HS-5 (cell line): ENCODE measurements around the gene SCGN.

Experiments used
- DNase-seq: peaks from one replicate; pipeline ENCODE4 v3.0.0-alpha.2; 2012; ENCODE audit warnings: low read depth

Gene SCGN

GRCh38 chr6:25652007-25652515, at the start of gene SCGN:
Gene SCGN (plus strand): TSS chr6:25652215. CDS start chr6:25652404, 189 bp downstream.
- DNase-seq = no peak

GRCh38 chr6:25602674-25602982, 49.4 kb upstream of the SCGN start:
- DNase-seq = no peak

GRCh38 chr6:25603251-25603650, 48.8 kb upstream of the SCGN start:
- no peak for DNase-seq

- DNase-seq = no peak
Measured at GRCh38 chr6:25606151-25606550, 45.9 kb upstream of the SCGN start.

GRCh38 chr6:25608558-25609174, 43.3 kb upstream of the SCGN start:
- DNase-seq = no peak

- DNase-seq = no peak
Measured at GRCh38 chr6:25612666-25613065, 39.3 kb upstream of the SCGN start.

GRCh38 chr6:25613415-25613814, 38.6 kb upstream of the SCGN start:
- no peak for DNase-seq

GRCh38 chr6:25614052-25614451, 38.0 kb upstream of the SCGN start:
- no peak for DNase-seq

- DNase-seq = no peak
Measured at GRCh38 chr6:25615471-25615870, 36.5 kb upstream of the SCGN start.

GRCh38 chr6:25617997-25618396, 34.0 kb upstream of the SCGN start:
- DNase-seq = no peak

- DNase-seq = no peak
Measured at GRCh38 chr6:25619217-25619616, 32.8 kb upstream of the SCGN start.

- no peak for DNase-seq
Measured at GRCh38 chr6:25620391-25620790, 31.6 kb upstream of the SCGN start.

- DNase-seq = no peak
Measured at GRCh38 chr6:25623065-25623464, 28.9 kb upstream of the SCGN start.

GRCh38 chr6:25623879-25624278, 28.1 kb upstream of the SCGN start:
- no peak for DNase-seq

- no peak for DNase-seq
Measured at GRCh38 chr6:25627001-25627400, 25.0 kb upstream of the SCGN start.

GRCh38 chr6:25628471-25629197, 23.4 kb upstream of the SCGN start:
- no peak for DNase-seq

GRCh38 chr6:25629198-25629576, 22.8 kb upstream of the SCGN start:
- DNase-seq = no peak

GRCh38 chr6:25630508-25631278, 21.3 kb upstream of the SCGN start:
- DNase-seq = no peak

- no peak for DNase-seq
Measured at GRCh38 chr6:25635886-25636317, 16.1 kb upstream of the SCGN start.

GRCh38 chr6:25637211-25637610, 14.8 kb upstream of the SCGN start:
- no peak for DNase-seq

- no peak for DNase-seq
Measured at GRCh38 chr6:25637960-25638434, 14.0 kb upstream of the SCGN start.

- no peak for DNase-seq
Measured at GRCh38 chr6:25639653-25640052, 12.4 kb upstream of the SCGN start.

- no peak for DNase-seq
Measured at GRCh38 chr6:25640446-25640845, 11.6 kb upstream of the SCGN start.
